22Rv1 (cell line): ENCODE results near the gene AGAP1.

ENCODE experiments used
- CTCF ChIP-seq: fragments of 450-650 bp; IDR thresholded peaks from 2 replicates; pipeline ENCODE4 v1.5.1; 2017; ENCODE audit warnings: mild to moderate bottlenecking
- ZFX ChIP-seq: fragments of 450-650 bp; IDR thresholded peaks from 2 replicates; pipeline ENCODE4 v1.6.1; 2017; ENCODE audit warnings: antibody characterized with exemption, borderline replicate concordance

- TF ChIP-seq CTCF (no peak), ZFX (no peak)
Observed at GRCh38 chr2:235619544-235619943, 125.7 kb downstream of the AGAP1 start.
